Upper lobe of right lung (tissue), 1 donor: Measurements from ENCODE around the gene TNN. TPM values are rescaled to one million over a fixed set of nuclear protein-coding genes. Genes with fewer than 3 reads are reported as not detected.
A peak's percentile ranks its signal among the peaks of the same experiment; 100 is the strongest.
"Not testable (repeated sequence)": the region's sequence is repeated elsewhere in the genome, so short reads cannot be mapped to it uniquely, and the experiment has no call there.

Experiments used
- ATAC-seq: fragments of 200-7000 bp; cut with Tn5 transposase; one replicate; pipeline ENCODE4 v1.9.1; 2020; ENCODE audit warnings: mild to moderate bottlenecking, moderate library complexity
- DNase-seq: peaks from one replicate; pipeline ENCODE4 v3.0.0-alpha.2; 2020
- H3K27ac ChIP-seq: fragments of 200-600 bp; one replicate; pipeline ENCODE4 v1.8.0; 2022
- H3K27me3 ChIP-seq: fragments of 200-600 bp; one replicate; pipeline ENCODE4 v1.8.0; 2022; ENCODE audit warnings: mild to moderate bottlenecking
- H3K36me3 ChIP-seq: fragments of 200-600 bp; one replicate; pipeline ENCODE4 v1.8.0; 2022
- H3K4me1 ChIP-seq: fragments of 200-600 bp; one replicate; pipeline ENCODE4 v1.8.0; 2022
- H3K4me3 ChIP-seq: fragments of 200-600 bp; one replicate; pipeline ENCODE4 v1.8.0; 2022; ENCODE audit warnings: mild to moderate bottlenecking
- H3K9me3 ChIP-seq: fragments of 200-600 bp; one replicate; pipeline ENCODE4 v1.8.0; 2022
- intact Hi-C: fragments of 100-400 bp; cut with DNase I; formaldehyde crosslinking; loops from one replicate; pipeline ENCODE4 v1.11.0; 2022
- total RNA-seq: library from RNA; stranded (reverse); fragmentation: NEBNext Ultra II Directional; extraction: Animal tissue kit (Norgen Biotek cat#: 25700); gene quantifications from one replicate; pipeline ENCODE4 v1.2.1, GENCODE V29; 2021
- TF ChIP-seq, protein P1 (sequence below): fragments of 200-600 bp; IDR thresholded peaks from one replicate; pipeline ENCODE4 v1.8.0; 2022; ENCODE audit warnings: antibody characterized with exemption
- donor health status: DM: no; HTN: yes; CAD: no; lungs with severe emphysema.

TNN gene
- total RNA-seq, 1 donor from 2014 or later: not detected

DNA sequence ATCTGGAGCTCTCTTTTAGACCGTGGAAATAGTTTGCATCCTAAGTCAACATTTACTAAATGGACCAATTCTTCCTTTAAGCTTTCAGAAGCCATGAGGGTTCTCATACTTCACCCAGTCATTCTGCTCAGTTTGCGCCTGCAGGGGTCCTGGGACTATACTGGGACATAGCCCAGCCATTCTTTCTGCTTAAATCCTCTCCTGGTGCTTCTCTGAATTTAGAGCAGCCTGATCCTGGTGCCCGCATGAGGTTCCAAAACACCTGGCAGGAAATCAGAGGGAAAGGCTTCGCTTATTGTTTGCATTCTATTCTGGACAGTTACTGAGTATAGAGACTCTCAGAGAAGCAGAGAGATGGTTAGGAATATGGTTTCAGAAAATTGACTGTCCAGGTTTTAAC, 27.0 kb downstream of the TNN start:
- H3K27ac ChIP-seq: no peak overlapping the region
- no peaks in the 10 kb centered on the region for H3K27me3 ChIP-seq
- no peaks in the 10 kb centered on the region for H3K36me3 ChIP-seq
- no peaks in the 10 kb centered on the region for H3K4me1 ChIP-seq
- intact Hi-C loops: no loop called here
- DNase-seq: no peak
- ATAC-seq: no peak
- TF ChIP-seq, protein P1, sequence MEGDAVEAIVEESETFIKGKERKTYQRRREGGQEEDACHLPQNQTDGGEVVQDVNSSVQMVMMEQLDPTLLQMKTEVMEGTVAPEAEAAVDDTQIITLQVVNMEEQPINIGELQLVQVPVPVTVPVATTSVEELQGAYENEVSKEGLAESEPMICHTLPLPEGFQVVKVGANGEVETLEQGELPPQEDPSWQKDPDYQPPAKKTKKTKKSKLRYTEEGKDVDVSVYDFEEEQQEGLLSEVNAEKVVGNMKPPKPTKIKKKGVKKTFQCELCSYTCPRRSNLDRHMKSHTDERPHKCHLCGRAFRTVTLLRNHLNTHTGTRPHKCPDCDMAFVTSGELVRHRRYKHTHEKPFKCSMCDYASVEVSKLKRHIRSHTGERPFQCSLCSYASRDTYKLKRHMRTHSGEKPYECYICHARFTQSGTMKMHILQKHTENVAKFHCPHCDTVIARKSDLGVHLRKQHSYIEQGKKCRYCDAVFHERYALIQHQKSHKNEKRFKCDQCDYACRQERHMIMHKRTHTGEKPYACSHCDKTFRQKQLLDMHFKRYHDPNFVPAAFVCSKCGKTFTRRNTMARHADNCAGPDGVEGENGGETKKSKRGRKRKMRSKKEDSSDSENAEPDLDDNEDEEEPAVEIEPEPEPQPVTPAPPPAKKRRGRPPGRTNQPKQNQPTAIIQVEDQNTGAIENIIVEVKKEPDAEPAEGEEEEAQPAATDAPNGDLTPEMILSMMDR: no peak
- H3K4me3 ChIP-seq: no peak overlapping the region
- H3K9me3 ChIP-seq: no peaks in the 10 kb centered on the region

DNA sequence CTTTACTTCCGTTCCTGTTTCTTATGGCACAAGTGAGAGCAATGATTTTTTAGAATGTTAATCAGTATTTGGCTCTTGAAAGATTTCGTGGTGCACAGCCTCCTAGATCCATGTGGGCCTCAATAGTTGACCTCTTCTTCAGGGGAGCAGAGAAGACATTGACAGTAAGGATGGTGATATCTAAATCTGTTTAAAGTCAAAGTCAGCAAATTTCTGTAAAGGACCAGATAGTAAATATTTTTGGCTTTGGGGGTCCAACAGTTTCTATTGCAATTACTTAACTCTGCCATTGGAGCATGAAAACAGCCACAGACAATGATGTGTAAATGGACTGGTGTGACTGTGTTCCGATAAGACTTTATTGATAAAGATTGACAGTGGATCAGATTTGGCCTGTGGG, 27.4 kb downstream of the TNN start:
- Histone ChIP-seq H3K4me1 (no peaks in the 10 kb centered on the region), H3K27ac (no peak overlapping the region), H3K4me3 (no peak overlapping the region), H3K27me3 (no peaks in the 10 kb centered on the region), H3K9me3 (no peaks in the 10 kb centered on the region), H3K36me3 (no peaks in the 10 kb centered on the region)
- TF ChIP-seq, protein P1: no peak
- intact Hi-C loops: no loop called here
- ATAC-seq: no peak
- DNase-seq: no peak

DNA sequence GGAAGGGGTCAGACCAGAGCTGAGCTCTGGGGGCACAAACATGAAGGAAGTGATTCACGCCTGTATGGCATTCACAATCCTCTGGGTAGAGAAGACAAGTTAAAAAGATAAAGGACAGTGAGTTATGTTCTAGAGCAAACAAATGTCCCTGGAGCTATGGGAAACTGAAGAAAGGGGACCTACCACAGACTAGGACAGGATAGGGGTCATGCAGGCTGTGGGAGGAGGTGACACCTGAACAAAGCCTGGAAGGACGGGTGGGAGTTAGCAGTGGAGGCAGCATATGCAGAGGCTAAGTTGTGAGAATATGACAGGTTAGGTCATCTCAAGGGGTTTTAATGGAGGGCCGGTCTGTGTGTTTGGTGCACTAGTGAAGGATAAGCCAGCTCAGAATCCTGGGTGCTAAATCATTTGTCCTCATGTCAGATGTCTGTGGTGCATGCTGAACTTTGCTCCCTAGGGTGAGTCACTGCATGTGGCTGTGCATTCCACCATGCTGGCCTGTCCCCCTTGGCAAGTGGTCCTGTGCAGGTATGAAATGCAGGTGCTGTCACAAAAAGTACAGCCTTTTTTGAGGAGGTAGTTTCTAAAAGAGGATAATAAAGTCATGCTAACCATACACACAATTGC, 28.5 kb downstream of the TNN start:
- Histone ChIP-seq H3K27ac (no peak overlapping the region), H3K27me3 (no peaks in the 10 kb centered on the region), H3K9me3 (no peaks in the 10 kb centered on the region), H3K36me3 (no peaks in the 10 kb centered on the region), H3K4me1 (no peaks in the 10 kb centered on the region), H3K4me3 (no peak overlapping the region)
- TF ChIP-seq, protein P1: no peak
- DNase-seq: no peak
- intact Hi-C loops: no loop called here
- no peak for ATAC-seq

DNA sequence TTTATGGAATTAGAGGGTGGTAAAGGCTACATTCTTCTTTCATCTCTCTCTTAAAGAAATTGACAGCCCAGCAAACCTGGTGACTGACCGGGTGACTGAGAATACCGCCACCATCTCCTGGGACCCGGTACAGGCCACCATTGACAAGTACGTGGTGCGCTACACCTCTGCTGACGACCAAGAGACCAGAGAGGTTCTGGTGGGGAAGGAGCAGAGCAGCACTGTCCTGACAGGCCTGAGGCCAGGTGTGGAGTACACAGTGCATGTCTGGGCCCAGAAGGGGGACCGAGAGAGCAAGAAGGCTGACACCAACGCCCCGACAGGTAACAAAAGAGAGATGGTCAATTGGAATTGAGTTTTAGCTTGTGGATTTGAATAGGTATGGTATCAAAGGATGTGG, 29.7 kb downstream of the TNN start:
- H3K4me1 ChIP-seq: no peaks in the 10 kb centered on the region
- intact Hi-C loops: no loop called here
- no peaks in the 10 kb centered on the region for H3K27me3 ChIP-seq
- ATAC-seq (no peak), DNase-seq (no peak)
- H3K9me3 ChIP-seq: no peaks in the 10 kb centered on the region
- TF ChIP-seq, protein P1: no peak
- no peak overlapping the region for H3K4me3 ChIP-seq
- H3K36me3 ChIP-seq: no peaks in the 10 kb centered on the region
- H3K27ac ChIP-seq: no peak overlapping the region

DNA sequence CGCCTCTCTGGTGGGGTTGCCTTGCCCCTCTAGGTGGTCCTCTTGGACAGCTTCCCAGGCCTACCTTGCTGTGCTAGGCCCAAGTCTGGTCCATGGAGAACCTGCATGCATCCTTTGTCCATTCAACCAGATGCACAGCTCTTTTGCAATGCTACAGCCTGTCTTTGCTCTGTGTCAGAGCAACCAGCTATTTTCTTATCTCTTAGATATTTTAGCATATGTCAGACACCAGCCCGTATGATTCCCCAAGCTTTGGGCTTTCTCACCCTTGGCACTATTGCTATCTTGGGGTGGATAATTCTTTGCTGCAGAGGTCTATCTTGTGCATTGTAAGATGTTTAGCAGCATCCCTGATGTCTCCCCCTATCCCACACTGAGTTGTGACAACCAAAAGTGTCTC, 32.3 kb downstream of the TNN start:
- DNase-seq (no peak), ATAC-seq (peak; percentile 24)
- TF ChIP-seq, protein P1: no peak
- H3K27ac ChIP-seq: no peak overlapping the region
- H3K36me3 ChIP-seq: no peaks in the 10 kb centered on the region
- no peaks in the 10 kb centered on the region for H3K27me3 ChIP-seq
- intact Hi-C loops: no loop called here
- H3K4me3 ChIP-seq: no peak overlapping the region
- H3K4me1 ChIP-seq: no peaks in the 10 kb centered on the region
- H3K9me3 ChIP-seq: no peaks in the 10 kb centered on the region

DNA sequence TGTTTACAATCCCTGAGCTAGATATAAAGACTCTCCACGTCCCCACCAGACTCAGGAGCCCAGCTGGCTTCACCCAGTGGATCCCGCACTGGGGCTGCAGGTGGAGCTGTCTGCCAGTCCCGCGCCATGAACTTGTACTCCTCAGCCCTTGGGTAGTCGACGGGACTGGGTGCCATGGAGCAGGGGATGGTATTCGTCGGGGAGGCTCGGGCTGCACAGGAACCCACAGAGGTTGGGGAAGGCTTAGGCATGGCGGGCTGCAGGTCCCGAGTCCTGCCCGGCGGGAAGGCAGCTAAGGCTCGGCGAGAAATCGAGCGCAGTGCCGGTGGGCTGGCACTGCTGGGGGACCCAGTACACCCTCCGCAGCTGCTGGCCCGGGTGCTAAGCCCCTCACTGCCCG, 34.5 kb downstream of the TNN start:
- intact Hi-C loops, H3K27ac ChIP-seq, ATAC-seq, H3K27me3 ChIP-seq, H3K4me3 ChIP-seq, DNase-seq, H3K9me3 ChIP-seq, H3K4me1 ChIP-seq, H3K36me3 ChIP-seq: not testable (repeated sequence)

DNA sequence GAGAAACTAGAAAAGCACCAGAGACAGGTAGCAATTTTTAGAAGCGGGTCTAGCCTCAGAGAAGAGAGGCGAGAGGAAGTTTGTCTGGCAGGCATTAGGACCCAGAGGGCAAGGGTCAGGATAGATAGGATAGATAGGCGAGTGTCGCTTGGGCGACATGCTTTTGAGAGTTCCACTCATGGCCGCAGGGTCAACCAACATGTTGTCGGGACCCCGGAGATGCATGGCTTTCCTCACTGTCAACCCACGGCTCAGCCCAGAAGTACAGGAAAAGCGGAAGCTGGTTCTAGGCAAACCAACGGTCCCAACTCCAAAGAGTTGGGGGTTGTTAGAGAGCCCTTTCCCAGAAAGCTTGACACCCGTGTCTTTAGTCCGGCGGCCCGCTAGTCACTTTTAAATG, 38.9 kb downstream of the TNN start:
- H3K4me3 ChIP-seq, H3K9me3 ChIP-seq, H3K27ac ChIP-seq, H3K4me1 ChIP-seq, H3K36me3 ChIP-seq, H3K27me3 ChIP-seq, intact Hi-C loops, ATAC-seq, DNase-seq: not testable (repeated sequence)

DNA sequence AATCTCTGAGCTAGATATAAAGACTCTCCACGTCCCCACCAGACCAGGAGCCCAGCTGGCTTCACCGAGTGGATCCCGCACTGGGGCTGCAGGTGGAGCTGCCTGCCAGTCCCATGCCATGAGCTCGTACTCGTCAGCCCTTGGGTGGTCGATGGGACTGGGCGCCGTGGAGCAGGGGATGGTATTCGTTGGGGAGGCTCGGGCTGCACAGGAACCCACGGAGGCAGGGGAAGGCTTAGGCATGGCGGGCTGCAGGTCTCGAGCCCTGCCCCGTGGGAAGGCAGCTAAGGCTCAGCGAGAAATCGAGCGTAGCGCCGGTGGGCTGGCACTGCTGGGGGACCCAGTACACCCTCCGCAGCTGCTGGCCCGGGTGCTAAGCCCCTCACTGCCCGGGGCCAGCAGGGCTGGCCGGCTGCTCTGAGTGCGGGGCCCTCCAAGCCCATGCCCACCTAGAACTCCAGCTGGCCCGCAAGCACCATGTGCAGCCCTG, 40.7 kb downstream of the TNN start:
- ATAC-seq, H3K27me3 ChIP-seq, H3K4me3 ChIP-seq, intact Hi-C loops, H3K4me1 ChIP-seq, H3K36me3 ChIP-seq, DNase-seq, H3K27ac ChIP-seq, H3K9me3 ChIP-seq: not testable (repeated sequence)
